Measurements from ENCODE around the gene CYS1. TPM values are rescaled to one million over a fixed set of nuclear protein-coding genes. Genes with fewer than 3 reads are reported as not detected.

CYS1 gene
- total and polyA plus RNA-seq, 2 of the 8 experiments (the other 6 are each of a cell fraction or from before 2014, with no cell fraction given) = 0.09 to 0.13 TPM

GRCh38 chr2:10016001-10016801 lies 64.0 kb downstream of the CYS1 start:
- H3K23me2 ChIP-seq (ENCODE audit: low read depth, low read length) = peaks cover 3% of the 10 kb centered on the region; the same call in 1 of the 2 replicates
- no peak overlapping the region for H2BK120ac ChIP-seq (replicated peaks; ENCODE audit: low read depth, low read length)
- H3K4me3 ChIP-seq (ENCODE audit: extremely low read depth in 1 of 4, insufficient read depth in 2 of 4, low read depth in 3 of 4, low read length in 4 of 4) = no peak overlapping the region
- peak overlapping the region; percentile 29; the same call in 1 of the 2 replicates for H2BK15ac ChIP-seq (ENCODE audit: low read length)
- 94% methylated on average over 29 of the region's 35 CpGs; no CpG with 5 or more reads in 1 of the 2 experiments for WGBS, 2 experiments (ENCODE audit: extremely low coverage in 1 of 2, insufficient coverage in 1 of 2, insufficient read length in 1 of 2, insufficient replicate concordance in 2 of 2, low coverage in 1 of 2, low lambda C conversion rate in 2 of 2, missing lambda C conversion rate in 1 of 2)
- no peak overlapping the region for H4K8ac ChIP-seq (ENCODE audit: extremely low read depth, insufficient read depth, low read length)
- no peaks in the 10 kb centered on the region for H3K4me1 ChIP-seq (replicated peaks in 1 of 4; ENCODE audit: control insufficient read depth in 3 of 4, insufficient read depth in 4 of 4, low read length in 3 of 4)
- DNase-seq (ENCODE audit: low read depth in 1 of 2, low spot score in 2 of 2) = no peak
- no peak overlapping the region for H3K9ac ChIP-seq (replicated peaks in 1 of 4; ENCODE audit: extremely low read depth in 1 of 4, low read depth in 3 of 4, low read length in 3 of 4)
- H3K4me2 ChIP-seq (ENCODE audit: insufficient read depth in 1 of 2, low read depth in 2 of 2, low read length in 2 of 2) = no peak overlapping the region
- CTCF ChIA-PET (ENCODE audit: partially characterized antibody) = interaction anchor here (0.9 to 3.2 kb wide), 6 partner anchors 9 to 404 kb away, joined by 3 to 12 read pairs (median 4); no protein-coding TSS in a partner anchor
- H4K5ac ChIP-seq (ENCODE audit: insufficient read length, low read depth, low read length) = no peak overlapping the region
- no peak overlapping the region for H3K23ac ChIP-seq (ENCODE audit: insufficient read length)
- H3K27me3 ChIP-seq (replicated peaks in 1 of 4; ENCODE audit: control insufficient read depth in 3 of 4, extremely low read depth in 1 of 4, insufficient read depth in 3 of 4, low read length in 3 of 4) = no peaks in the 10 kb centered on the region
- no peaks in the 10 kb centered on the region; a peak in 1 of 4 replicates for H3K9me3 ChIP-seq (ENCODE audit: insufficient read depth in 2 of 2, low read depth in 1 of 2, low read length in 1 of 2)
- no peak overlapping the region for H2AFZ ChIP-seq (ENCODE audit: low read length)
- no peak overlapping the region for H2BK5ac ChIP-seq (ENCODE audit: low read depth, low read length)
- H3K4ac ChIP-seq (replicated peaks; ENCODE audit: insufficient read length, low read depth, low read length) = no peak overlapping the region
- H3K14ac ChIP-seq (ENCODE audit: insufficient read length) = no peak overlapping the region
- H4K91ac ChIP-seq (replicated peaks; ENCODE audit: insufficient read length, low read length) = no peak overlapping the region
- no peak overlapping the region for H2AK5ac ChIP-seq (ENCODE audit: low read depth, low read length)
- H4K20me1 ChIP-seq (replicated peaks in 1 of 2; ENCODE audit: control insufficient read depth in 1 of 2, insufficient read depth in 2 of 2, low read length in 2 of 2) = peaks cover 0 to 2% of the 10 kb centered on the region in 2 experiments
- H3K36me3 ChIP-seq (ENCODE audit: control insufficient read depth in 2 of 4, insufficient read depth in 4 of 4, low read length in 3 of 4) = no peaks in the 10 kb centered on the region
- POLR2A ChIA-PET (ENCODE audit: partially characterized antibody) = interaction anchor here (1.2 kb wide), 2 partner anchors 13 to 27 kb away, joined by 4 read pairs; partner anchors contain the start of gene KLF11
- FAIRE-seq = no peak
- H3K79me1 ChIP-seq (ENCODE audit: low read depth, low read length) = no peaks in the 10 kb centered on the region
- H2BK20ac ChIP-seq (ENCODE audit: low read length) = no peak overlapping the region
- no peak overlapping the region for H2BK12ac ChIP-seq (ENCODE audit: low read depth, low read length)
- no peak overlapping the region for H3K56ac ChIP-seq (replicated peaks; ENCODE audit: insufficient read length, low read depth, low read length)
- H3K27ac ChIP-seq (ENCODE audit: low read depth, low read length) = no peak overlapping the region
- H3K18ac ChIP-seq (ENCODE audit: extremely low read depth, low read length) = no peak overlapping the region
- H3K79me2 ChIP-seq (ENCODE audit: control insufficient read depth in 1 of 2, insufficient read depth in 2 of 2, low read length in 2 of 2) = no peaks in the 10 kb centered on the region

All from H1 (cell line).